Neuron (in vitro differentiated cells): ENCODE results near the gene C8B.

Source experiments
- H2AFZ ChIP-seq: one replicate; pipeline ENCODE4 v1.6.1; 2013; ENCODE audit warnings: low read depth, mild to moderate bottlenecking, inconsistent platforms, low read length, moderate library complexity
- H3K27me3 ChIP-seq: one replicate; pipeline ENCODE4 v1.6.1; 2013; ENCODE audit warnings: low read length; ENCODE audit not compliant: insufficient read depth
- H3K36me3 ChIP-seq: one replicate; pipeline ENCODE4 v1.6.1; 2013; ENCODE audit warnings: low read length; ENCODE audit not compliant: insufficient read depth
- H3K4me1 ChIP-seq: one replicate; pipeline ENCODE4 v1.6.1; 2013; ENCODE audit warnings: low read length; ENCODE audit not compliant: insufficient read depth
- H3K4me3 ChIP-seq: 2 replicates; pipeline ENCODE4 v1.5.1; 2013; ENCODE audit warnings: mild to moderate bottlenecking, low read length, moderate library complexity
- H3K9me3 ChIP-seq: one replicate; pipeline ENCODE4 v1.6.1; 2013; ENCODE audit warnings: low read length

C8B gene

DNA sequence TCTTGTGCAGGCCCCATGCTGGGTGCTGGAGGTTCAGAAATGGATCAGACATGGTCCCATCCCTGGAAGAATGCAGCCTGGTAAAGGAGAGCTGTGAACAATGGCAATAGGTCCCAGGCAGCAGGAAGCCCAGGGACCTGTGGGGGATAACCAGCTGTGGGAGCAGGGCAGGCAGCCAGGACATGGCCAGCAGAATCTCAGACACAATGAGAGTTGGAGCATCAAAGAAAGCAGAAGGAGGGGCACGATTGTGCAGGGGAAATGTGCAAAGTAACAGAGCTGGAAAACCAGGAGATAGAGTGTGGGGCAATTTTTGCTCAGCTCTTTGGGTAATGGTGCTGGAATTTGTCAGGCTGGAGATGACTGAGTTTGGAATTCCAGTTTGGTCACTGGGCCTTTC, 44.3 kb downstream of the C8B start:
- no peak overlapping the region for H3K4me3 ChIP-seq
- no peaks in the 10 kb centered on the region for H3K27me3 ChIP-seq
- no peaks in the 10 kb centered on the region for H3K36me3 ChIP-seq
- H3K4me1 ChIP-seq = peaks cover 15% of the 10 kb centered on the region
- H3K9me3 ChIP-seq = no peaks in the 10 kb centered on the region
- H2AFZ ChIP-seq = no peak overlapping the region

- no peak overlapping the region for H3K4me3 ChIP-seq
- H3K36me3 ChIP-seq = no peaks in the 10 kb centered on the region
- H3K27me3 ChIP-seq = no peaks in the 10 kb centered on the region
- H3K9me3 ChIP-seq = no peaks in the 10 kb centered on the region
- no peak overlapping the region for H2AFZ ChIP-seq
- peaks cover 15% of the 10 kb centered on the region for H3K4me1 ChIP-seq
Observed at GRCh38 chr1:56920591-56921001, 45.2 kb downstream of the C8B start.

DNA sequence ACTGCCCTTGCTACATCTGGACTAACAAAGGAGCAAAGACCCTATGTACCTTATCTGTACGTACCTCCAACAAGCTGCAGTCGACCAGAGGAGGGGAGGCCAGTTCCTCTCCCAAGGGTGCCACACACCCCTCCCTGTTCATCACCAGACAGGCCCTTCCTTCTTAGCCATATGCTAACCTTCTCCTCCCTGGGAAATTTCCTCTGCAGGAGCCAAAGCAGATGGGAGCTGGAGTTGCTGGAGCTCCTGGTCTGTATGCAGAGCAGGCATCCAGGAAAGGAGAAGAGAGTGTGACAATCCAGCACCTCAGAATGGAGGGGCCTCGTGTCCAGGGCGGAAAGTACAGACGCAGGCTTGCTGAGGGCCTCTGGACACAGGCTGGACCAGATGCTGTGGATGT, 48.5 kb downstream of the C8B start:
- no peak overlapping the region for H2AFZ ChIP-seq
- H3K4me1 ChIP-seq = peaks cover 15% of the 10 kb centered on the region
- no peaks in the 10 kb centered on the region for H3K9me3 ChIP-seq
- H3K4me3 ChIP-seq = no peak overlapping the region
- no peaks in the 10 kb centered on the region for H3K36me3 ChIP-seq
- H3K27me3 ChIP-seq = no peaks in the 10 kb centered on the region

- Histone ChIP-seq H3K36me3 (no peaks in the 10 kb centered on the region), H3K9me3 (no peaks in the 10 kb centered on the region), H3K4me1 (peaks cover 13% of the 10 kb centered on the region), H3K27me3 (no peaks in the 10 kb centered on the region), H3K4me3 (no peak overlapping the region), H2AFZ (no peak overlapping the region)
Observed at GRCh38 chr1:56916630-56917029, 49.2 kb downstream of the C8B start.

GRCh38 chr1:56915960-56916359, 49.9 kb downstream of the C8B start:
- Histone ChIP-seq H2AFZ (no peak overlapping the region), H3K36me3 (no peaks in the 10 kb centered on the region), H3K4me3 (no peak overlapping the region), H3K27me3 (no peaks in the 10 kb centered on the region), H3K9me3 (no peaks in the 10 kb centered on the region), H3K4me1 (peaks cover 9% of the 10 kb centered on the region)

GRCh38 chr1:56912325-56912724, 53.5 kb downstream of the C8B start:
- no peaks in the 10 kb centered on the region for H3K9me3 ChIP-seq
- H3K4me3 ChIP-seq = no peak overlapping the region
- no peaks in the 10 kb centered on the region for H3K4me1 ChIP-seq
- H2AFZ ChIP-seq = no peak overlapping the region
- no peaks in the 10 kb centered on the region for H3K27me3 ChIP-seq
- no peaks in the 10 kb centered on the region for H3K36me3 ChIP-seq

DNA sequence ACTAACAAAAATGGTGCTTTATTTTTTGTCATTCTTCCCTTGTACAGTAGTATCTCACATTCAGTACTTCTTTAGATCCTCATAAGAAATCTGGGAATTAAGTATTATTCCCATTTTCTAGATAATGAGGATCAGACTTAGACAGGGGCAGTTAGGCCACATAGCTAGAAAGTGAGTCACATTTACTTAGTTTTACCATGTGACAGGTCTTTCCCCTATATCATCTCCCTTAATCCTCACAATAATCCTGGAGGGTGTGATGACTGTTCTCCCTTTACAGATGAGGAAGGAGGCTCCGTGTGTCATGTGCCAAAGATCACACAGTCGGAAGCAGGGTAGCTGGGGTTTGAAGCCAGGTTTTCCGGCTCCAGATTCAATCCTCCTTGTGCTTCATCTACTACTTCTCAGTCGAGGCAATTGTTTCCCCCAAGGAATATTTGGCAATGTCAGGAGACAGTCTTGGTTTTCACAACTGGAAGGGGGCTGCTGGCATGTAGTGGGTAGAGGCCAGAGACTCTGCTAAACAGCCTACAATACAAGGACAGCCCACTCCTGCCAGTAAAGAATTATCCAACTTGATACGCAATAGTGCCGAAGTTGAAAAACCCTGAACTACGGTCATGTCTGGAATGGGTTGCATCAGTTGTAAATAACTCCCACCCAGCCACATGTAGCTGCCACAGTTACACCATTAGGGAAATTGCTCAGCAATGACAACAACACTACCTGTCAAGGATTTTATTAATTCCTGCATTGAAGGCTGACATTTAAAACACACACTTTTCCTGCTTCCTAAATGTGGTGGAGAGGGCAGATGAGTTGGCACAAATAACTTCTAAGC, 54.5 kb downstream of the C8B start:
- Histone ChIP-seq H3K36me3 (no peaks in the 10 kb centered on the region), H3K4me1 (no peaks in the 10 kb centered on the region), H3K4me3 (no peak overlapping the region), H3K9me3 (no peaks in the 10 kb centered on the region), H2AFZ (no peak overlapping the region), H3K27me3 (no peaks in the 10 kb centered on the region)

DNA sequence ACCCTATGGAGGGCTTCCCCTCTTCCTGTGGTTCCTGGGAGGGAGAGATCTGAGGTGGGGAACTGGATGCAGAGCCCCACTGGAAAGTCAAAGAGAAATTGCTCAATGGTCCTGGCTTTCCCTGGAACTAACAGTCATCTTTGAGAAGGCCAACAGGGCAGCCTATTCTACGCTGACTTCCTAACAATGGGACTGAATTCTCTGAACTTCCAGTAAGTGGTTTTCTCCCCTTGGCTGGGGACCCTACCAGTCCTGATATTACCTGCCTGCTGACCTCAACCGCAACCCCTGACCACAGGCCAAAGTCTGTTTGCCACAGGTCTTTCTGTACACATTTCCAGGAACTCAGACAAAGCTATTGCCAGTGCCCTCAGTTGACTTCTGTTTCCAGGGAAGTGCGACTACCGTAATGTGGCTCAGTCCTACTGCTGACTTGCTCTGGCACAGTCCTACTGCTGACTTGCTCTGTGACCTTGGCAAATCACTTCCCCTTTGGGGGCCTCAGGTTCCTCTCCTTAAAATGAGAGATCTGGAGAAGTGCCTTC, 55.3 kb downstream of the C8B start:
- no peak overlapping the region for H2AFZ ChIP-seq
- no peak overlapping the region for H3K4me3 ChIP-seq
- H3K9me3 ChIP-seq = no peaks in the 10 kb centered on the region
- H3K27me3 ChIP-seq = no peaks in the 10 kb centered on the region
- H3K36me3 ChIP-seq = no peaks in the 10 kb centered on the region
- no peaks in the 10 kb centered on the region for H3K4me1 ChIP-seq

DNA sequence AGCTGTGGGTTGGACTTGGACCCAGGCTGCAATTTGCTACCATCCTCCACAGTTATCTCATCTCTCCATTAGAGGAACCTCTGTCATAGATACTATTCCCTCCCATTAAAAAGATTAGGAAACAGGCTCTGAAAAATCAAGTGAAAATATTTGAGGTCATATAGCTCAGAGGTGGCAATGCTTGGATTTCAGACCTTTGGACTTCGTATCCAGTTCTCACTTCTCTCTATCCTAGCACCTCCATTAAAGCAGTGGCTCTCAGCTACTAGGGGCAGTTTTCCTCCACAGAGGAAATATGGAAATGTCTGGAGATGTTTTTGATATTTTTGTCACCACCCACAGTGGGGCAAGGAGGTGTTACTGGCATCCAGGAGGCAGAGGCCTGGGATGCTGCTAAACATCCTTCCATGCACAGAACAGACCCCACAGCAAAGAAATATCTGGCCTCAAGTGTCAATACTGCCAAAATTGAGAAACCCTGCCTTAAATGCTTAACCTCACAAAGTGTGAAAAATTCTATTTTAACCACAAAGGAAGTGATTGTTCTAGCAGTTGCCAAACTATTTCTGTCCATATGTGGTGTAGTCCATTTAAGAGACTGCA, 57.1 kb downstream of the C8B start:
- H2AFZ ChIP-seq = no peak overlapping the region
- H3K4me1 ChIP-seq = peaks cover 7% of the 10 kb centered on the region
- no peaks in the 10 kb centered on the region for H3K9me3 ChIP-seq
- H3K36me3 ChIP-seq = no peaks in the 10 kb centered on the region
- H3K4me3 ChIP-seq = no peak overlapping the region
- H3K27me3 ChIP-seq = no peaks in the 10 kb centered on the region

DNA sequence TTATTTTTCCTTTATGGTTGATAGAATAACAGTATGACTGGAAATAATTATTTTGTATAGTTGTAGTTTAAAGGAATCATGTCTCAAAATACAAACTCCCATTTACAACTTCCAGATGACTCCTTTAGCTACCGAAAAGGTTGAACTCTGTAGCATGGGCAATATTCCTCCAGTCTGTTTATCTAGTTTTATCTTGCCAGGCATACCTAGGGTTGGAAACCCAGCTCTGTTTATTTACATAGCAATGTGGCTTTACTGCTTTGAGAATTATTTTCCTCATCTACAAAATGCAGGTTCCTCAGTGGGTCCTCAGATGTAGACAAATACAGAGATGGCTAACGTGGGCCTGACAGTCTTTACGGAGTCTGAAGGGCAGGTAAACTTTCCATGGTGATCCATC, 60.1 kb downstream of the C8B start:
- Histone ChIP-seq H3K4me3 (no peak overlapping the region), H2AFZ (no peak overlapping the region), H3K4me1 (peaks cover 7% of the 10 kb centered on the region), H3K9me3 (no peaks in the 10 kb centered on the region), H3K36me3 (no peaks in the 10 kb centered on the region), H3K27me3 (no peaks in the 10 kb centered on the region)

GRCh38 chr1:56904663-56905397, 61.0 kb downstream of the C8B start:
- no peak overlapping the region for H2AFZ ChIP-seq
- no peaks in the 10 kb centered on the region for H3K36me3 ChIP-seq
- H3K27me3 ChIP-seq = no peaks in the 10 kb centered on the region
- H3K4me1 ChIP-seq = peaks cover 7% of the 10 kb centered on the region
- no peak overlapping the region for H3K4me3 ChIP-seq
- H3K9me3 ChIP-seq = no peaks in the 10 kb centered on the region

- Histone ChIP-seq H3K27me3 (no peaks in the 10 kb centered on the region), H3K9me3 (no peaks in the 10 kb centered on the region), H3K4me3 (no peak overlapping the region), H3K4me1 (peaks cover 11% of the 10 kb centered on the region), H3K36me3 (no peaks in the 10 kb centered on the region), H2AFZ (no peak overlapping the region)
Observed at GRCh38 chr1:56903778-56904177, 62.0 kb downstream of the C8B start.

- peaks cover 18% of the 10 kb centered on the region for H3K4me1 ChIP-seq
- H3K36me3 ChIP-seq = no peaks in the 10 kb centered on the region
- no peak overlapping the region for H2AFZ ChIP-seq
- H3K27me3 ChIP-seq = no peaks in the 10 kb centered on the region
- no peaks in the 10 kb centered on the region for H3K9me3 ChIP-seq
- no peak overlapping the region for H3K4me3 ChIP-seq
Observed at GRCh38 chr1:56901716-56902115, 64.1 kb downstream of the C8B start.
